Measurements from ENCODE around the gene TRAF1.

TRAF1 gene

DNA sequence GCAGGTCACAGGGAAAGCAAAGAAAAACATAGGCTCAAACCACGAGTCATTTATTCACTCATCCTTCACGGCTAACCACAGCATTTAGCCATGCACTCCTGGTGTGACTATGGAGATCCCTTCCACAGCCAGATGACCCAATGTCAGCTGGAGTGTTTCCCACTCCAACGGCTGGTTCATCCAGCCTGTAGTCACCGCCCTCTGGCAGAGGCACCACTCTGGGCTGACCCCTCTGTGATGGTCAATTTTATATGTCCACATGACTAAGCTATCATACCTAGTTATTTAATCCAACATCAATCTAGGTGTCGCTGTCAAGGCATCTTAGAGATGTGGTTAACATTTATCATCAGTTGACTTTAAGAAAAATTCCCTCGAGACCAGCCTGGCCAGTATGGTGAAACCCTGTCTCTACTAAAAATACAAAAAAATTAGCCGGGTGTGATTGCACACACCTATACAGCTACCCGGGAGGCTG is 40.1 kb downstream of the TRAF1 start:
- Histone ChIP-seq H3K4me1 (ENCODE audit: insufficient read depth, low read length, poor library complexity, severe bottlenecking) (peaks cover 57% of the 10 kb centered on the region), H3K9ac (ENCODE audit: low read depth, low read length, poor library complexity, severe bottlenecking) (peak overlapping the region; percentile 48), H3K9me3 (ENCODE audit: insufficient read depth, low read depth, low read length) (no peaks in the 10 kb centered on the region), H3K36me3 (ENCODE audit: insufficient read depth, low read length) (no peaks in the 10 kb centered on the region), H4K20me1 (ENCODE audit: insufficient read depth, low read length, poor library complexity, severe bottlenecking) (no peaks in the 10 kb centered on the region), H3K4me3 (ENCODE audit: low read length, poor library complexity, severe bottlenecking) (no peak overlapping the region), H3K27me3 (ENCODE audit: insufficient read depth, low read length, poor library complexity, severe bottlenecking) (no peaks in the 10 kb centered on the region), H3K4me2 (ENCODE audit: low read depth, low read length, poor library complexity, severe bottlenecking) (peak overlapping the region; percentile 4), H3K79me2 (ENCODE audit: insufficient read depth, low read length) (no peaks in the 10 kb centered on the region), H3K9me2 (replicated peaks; ENCODE audit: low read depth, low read length) (no peaks in the 10 kb centered on the region), H2AFZ (ENCODE audit: low read length) (no peak overlapping the region), H3F3A (ENCODE audit: low read depth) (no peaks in the 10 kb centered on the region)
- TF ChIP-seq, protein P1, sequence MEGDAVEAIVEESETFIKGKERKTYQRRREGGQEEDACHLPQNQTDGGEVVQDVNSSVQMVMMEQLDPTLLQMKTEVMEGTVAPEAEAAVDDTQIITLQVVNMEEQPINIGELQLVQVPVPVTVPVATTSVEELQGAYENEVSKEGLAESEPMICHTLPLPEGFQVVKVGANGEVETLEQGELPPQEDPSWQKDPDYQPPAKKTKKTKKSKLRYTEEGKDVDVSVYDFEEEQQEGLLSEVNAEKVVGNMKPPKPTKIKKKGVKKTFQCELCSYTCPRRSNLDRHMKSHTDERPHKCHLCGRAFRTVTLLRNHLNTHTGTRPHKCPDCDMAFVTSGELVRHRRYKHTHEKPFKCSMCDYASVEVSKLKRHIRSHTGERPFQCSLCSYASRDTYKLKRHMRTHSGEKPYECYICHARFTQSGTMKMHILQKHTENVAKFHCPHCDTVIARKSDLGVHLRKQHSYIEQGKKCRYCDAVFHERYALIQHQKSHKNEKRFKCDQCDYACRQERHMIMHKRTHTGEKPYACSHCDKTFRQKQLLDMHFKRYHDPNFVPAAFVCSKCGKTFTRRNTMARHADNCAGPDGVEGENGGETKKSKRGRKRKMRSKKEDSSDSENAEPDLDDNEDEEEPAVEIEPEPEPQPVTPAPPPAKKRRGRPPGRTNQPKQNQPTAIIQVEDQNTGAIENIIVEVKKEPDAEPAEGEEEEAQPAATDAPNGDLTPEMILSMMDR (conservative IDR thresholded peaks at IDR 0.05; ENCODE audit: low read length): no peak
- no peak for TF ChIP-seq EZH2phosphoT487 (IDR thresholded peaks at IDR 0.05; ENCODE audit: borderline replicate concordance)

DNA sequence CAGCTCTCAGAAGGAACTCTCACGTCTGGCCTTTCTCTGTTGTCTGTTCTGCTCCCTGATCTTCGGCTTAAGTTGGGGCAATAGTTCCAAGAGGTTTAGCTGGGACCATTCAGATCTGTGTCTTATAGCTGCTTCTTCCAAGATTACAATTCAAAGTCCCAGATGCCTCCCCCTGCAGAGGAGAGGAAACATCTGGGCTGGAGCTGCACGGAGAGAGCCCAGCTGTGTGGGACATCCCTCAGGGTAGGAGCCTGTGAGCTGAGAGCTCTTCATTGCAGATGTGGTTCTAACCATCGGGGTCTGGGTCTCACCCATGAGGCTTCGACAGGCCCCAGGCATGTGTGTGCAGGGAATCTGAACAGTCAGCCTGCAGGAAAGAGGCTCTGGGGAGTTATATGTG is 40.6 kb downstream of the TRAF1 start:
- no peak for TF ChIP-seq EZH2phosphoT487 (IDR thresholded peaks at IDR 0.05; ENCODE audit: borderline replicate concordance)
- TF ChIP-seq, protein P1 (conservative IDR thresholded peaks at IDR 0.05; ENCODE audit: low read length): no peak
- no peaks in the 10 kb centered on the region for H3K27me3 ChIP-seq (ENCODE audit: insufficient read depth, low read length, poor library complexity, severe bottlenecking)
- no peaks in the 10 kb centered on the region for H3K9me3 ChIP-seq (ENCODE audit: insufficient read depth, low read depth, low read length)
- no peaks in the 10 kb centered on the region for H3F3A ChIP-seq (ENCODE audit: low read depth)
- no peaks in the 10 kb centered on the region for H3K9me2 ChIP-seq (replicated peaks; ENCODE audit: low read depth, low read length)
- H2AFZ ChIP-seq (ENCODE audit: low read length): no peak overlapping the region
- H3K79me2 ChIP-seq (ENCODE audit: insufficient read depth, low read length): no peaks in the 10 kb centered on the region
- H3K4me3 ChIP-seq (ENCODE audit: low read length, poor library complexity, severe bottlenecking): no peak overlapping the region
- no peaks in the 10 kb centered on the region for H3K36me3 ChIP-seq (ENCODE audit: insufficient read depth, low read length)
- H4K20me1 ChIP-seq (ENCODE audit: insufficient read depth, low read length, poor library complexity, severe bottlenecking): no peaks in the 10 kb centered on the region
- H3K9ac ChIP-seq (ENCODE audit: low read depth, low read length, poor library complexity, severe bottlenecking): peak overlapping the region; percentile 48
- H3K4me1 ChIP-seq (ENCODE audit: insufficient read depth, low read length, poor library complexity, severe bottlenecking): peaks cover 54% of the 10 kb centered on the region
- H3K4me2 ChIP-seq (ENCODE audit: low read depth, low read length, poor library complexity, severe bottlenecking): peak overlapping the region; percentile 4

DNA sequence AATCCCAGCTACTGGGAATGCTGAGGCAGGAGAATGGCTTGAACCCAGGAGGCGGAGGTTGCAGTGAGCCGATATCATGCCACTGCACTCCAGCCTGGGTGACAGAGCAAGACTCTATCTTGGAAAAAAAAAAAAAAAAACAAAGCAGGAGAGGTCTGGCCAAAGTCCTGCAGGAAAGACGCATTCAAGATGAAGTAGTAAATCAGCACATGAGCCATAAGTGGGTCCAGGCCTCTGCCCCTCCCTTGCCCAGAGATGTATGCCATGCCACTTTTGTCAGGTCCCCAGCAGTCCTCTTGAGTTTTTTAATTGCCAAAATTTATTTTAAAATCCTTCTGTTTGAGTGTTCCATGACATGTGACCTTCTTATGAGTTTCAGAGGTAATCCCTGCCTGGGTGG is 41.1 kb downstream of the TRAF1 start:
- H3K4me3 ChIP-seq (ENCODE audit: low read length, poor library complexity, severe bottlenecking): no peak overlapping the region
- no peak overlapping the region for H3K4me2 ChIP-seq (ENCODE audit: low read depth, low read length, poor library complexity, severe bottlenecking)
- H3K27me3 ChIP-seq (ENCODE audit: insufficient read depth, low read length, poor library complexity, severe bottlenecking): no peaks in the 10 kb centered on the region
- H3K9ac ChIP-seq (ENCODE audit: low read depth, low read length, poor library complexity, severe bottlenecking): peak overlapping the region; percentile 48
- H3K36me3 ChIP-seq (ENCODE audit: insufficient read depth, low read length): no peaks in the 10 kb centered on the region
- no peak overlapping the region for H2AFZ ChIP-seq (ENCODE audit: low read length)
- no peaks in the 10 kb centered on the region for H3K9me2 ChIP-seq (replicated peaks; ENCODE audit: low read depth, low read length)
- H3K4me1 ChIP-seq (ENCODE audit: insufficient read depth, low read length, poor library complexity, severe bottlenecking): peaks cover 49% of the 10 kb centered on the region
- no peaks in the 10 kb centered on the region for H3K9me3 ChIP-seq (ENCODE audit: insufficient read depth, low read depth, low read length)
- H3F3A ChIP-seq (ENCODE audit: low read depth): no peaks in the 10 kb centered on the region
- no peaks in the 10 kb centered on the region for H4K20me1 ChIP-seq (ENCODE audit: insufficient read depth, low read length, poor library complexity, severe bottlenecking)
- H3K79me2 ChIP-seq (ENCODE audit: insufficient read depth, low read length): no peaks in the 10 kb centered on the region
- TF ChIP-seq, protein P1 (conservative IDR thresholded peaks at IDR 0.05; ENCODE audit: low read length): no peak
- no peak for TF ChIP-seq EZH2phosphoT487 (IDR thresholded peaks at IDR 0.05; ENCODE audit: borderline replicate concordance)
